Esophagus (tissue), 2 donors: ENCODE measurements around the gene SPIRE2. TPM values are rescaled to one million over a fixed set of nuclear protein-coding genes. Genes with fewer than 3 reads are reported as not detected.
"Not testable (repeated sequence)": the region's sequence is repeated elsewhere in the genome, so short reads cannot be mapped to it uniquely, and the experiment has no call there.

Experiments used
- H3K27ac ChIP-seq, 2 donors: one replicate each; pipeline ENCODE4 v1.5.1; 2013; ENCODE audit warnings: low read depth in 2 of 2, mild to moderate bottlenecking in 2 of 2, inconsistent platforms in 1 of 2, low read length in 1 of 2, moderate library complexity in 1 of 2
- H3K27me3 ChIP-seq, 2 donors: one replicate each; pipeline ENCODE4 v1.6.1; 2013; ENCODE audit warnings: low read length in 2 of 2, control low read depth in 1 of 2, mild to moderate bottlenecking in 1 of 2; ENCODE audit not compliant: insufficient read depth in 2 of 2, control insufficient read depth in 1 of 2
- H3K36me3 ChIP-seq, 2 donors: one replicate each; pipeline ENCODE4 v1.6.1; 2013; ENCODE audit warnings: low read length in 1 of 2; ENCODE audit not compliant: control insufficient read depth in 2 of 2, insufficient read depth in 2 of 2
- H3K4me1 ChIP-seq, 2 donors: one replicate each; pipeline ENCODE4 v1.6.1; 2013; ENCODE audit warnings: low read length in 1 of 2; ENCODE audit not compliant: control insufficient read depth in 2 of 2, insufficient read depth in 2 of 2
- H3K4me3 ChIP-seq, 2 donors: one replicate each; pipeline ENCODE4 v1.5.1; 2013; ENCODE audit warnings: low read length in 2 of 2, mild to moderate bottlenecking in 2 of 2, low read depth in 1 of 2, moderate library complexity in 1 of 2
- H3K9me3 ChIP-seq, 2 donors: one replicate each; pipeline ENCODE4 v1.6.1; 2013; ENCODE audit warnings: mild to moderate bottlenecking in 2 of 2, low read depth in 1 of 2, low read length in 1 of 2, moderate library complexity in 1 of 2; ENCODE audit not compliant: control insufficient read depth in 2 of 2, insufficient read depth in 1 of 2
- WGBS, 2 donors: extraction: QIAGEN DNeasy Blood & Tissue Kit; methylation state at CpG; one replicate each; pipeline ENCODE4 v1.1.7; 2013; 5-methylcytosine and 5-hydroxymethylcytosine counted together
- polyA plus RNA-seq, 2 donors: library from polyadenylated mRNA; stranded (reverse); fragments of 200-250 nt; gene quantifications; one replicate each; pipeline ENCODE4 v1.2.3, GENCODE V29; 2013
- donor health status: healthy with polysubstance abuse.
- donor health status: Bipolar disorder and iron deficiency.

Gene SPIRE2
- polyA plus RNA-seq, 2 donors, result 3.6 to 6.4 TPM

- H3K36me3 ChIP-seq, result peaks cover 0 to 13% of the 10 kb centered on the region in 2 donors
- H3K27me3 ChIP-seq, result no peaks in the 10 kb centered on the region
- peak overlapping the region; percentile 100 for H3K27ac ChIP-seq
- 2 to 3% methylated on average over 42 to 61 of the region's 61 CpGs for WGBS, 2 donors
- peaks cover 0 to 6% of the 10 kb centered on the region in 2 donors for H3K4me1 ChIP-seq
- H3K4me3 ChIP-seq, result peak overlapping the region; percentile 56 to 97
- no peaks in the 10 kb centered on the region for H3K9me3 ChIP-seq
Observed at GRCh38 chr16:89873972-89874689, 45.9 kb downstream of the SPIRE2 start.

GRCh38 chr16:89879123-89879522, 50.8 kb downstream of the SPIRE2 start:
- 96 to 98% methylated on average over 24 to 28 of the region's 28 CpGs for WGBS, 2 donors
- not testable (repeated sequence) for H3K4me1 ChIP-seq
- peaks cover 7 to 24% of the 10 kb centered on the region in 2 donors for H3K36me3 ChIP-seq

GRCh38 chr16:89880477-89881367, 52.4 kb downstream of the SPIRE2 start:
- Histone ChIP-seq H3K4me3 (no peak overlapping the region), H3K36me3 (peaks cover 9 to 37% of the 10 kb centered on the region in 2 donors), H3K4me1 (peaks cover 0 to 3% of the 10 kb centered on the region in 2 donors), H3K9me3 (no peaks in the 10 kb centered on the region), H3K27me3 (no peaks in the 10 kb centered on the region), H3K27ac (peak overlapping the region in 1 of 2 donors; percentile 75)
- 64 to 72% methylated on average over 18 of the region's 18 CpGs for WGBS, 2 donors

More at GRCh38 chr16:89879123-89879522, 50.8 kb downstream of the SPIRE2 start:
- not testable (repeated sequence) for H3K27me3 ChIP-seq, H3K27ac ChIP-seq, H3K4me3 ChIP-seq, H3K9me3 ChIP-seq

GRCh38 chr16:89881368-89881730, 53.1 kb downstream of the SPIRE2 start:
- H3K36me3 ChIP-seq, result peaks cover 9 to 39% of the 10 kb centered on the region in 2 donors
- no peaks in the 10 kb centered on the region for H3K27me3 ChIP-seq
- no peak overlapping the region for H3K27ac ChIP-seq
- H3K4me1 ChIP-seq, result peaks cover 0 to 3% of the 10 kb centered on the region in 2 donors
- H3K4me3 ChIP-seq, result no peak overlapping the region
- 71 to 81% methylated on average over 6 of the region's 6 CpGs for WGBS, 2 donors
- no peaks in the 10 kb centered on the region for H3K9me3 ChIP-seq

- no peak overlapping the region for H3K4me3 ChIP-seq
- H3K36me3 ChIP-seq, result peaks cover 14 to 47% of the 10 kb centered on the region in 2 donors
- no peaks in the 10 kb centered on the region for H3K9me3 ChIP-seq
- H3K27me3 ChIP-seq, result no peaks in the 10 kb centered on the region
- peaks cover 0 to 3% of the 10 kb centered on the region in 2 donors for H3K4me1 ChIP-seq
- no peak overlapping the region for H3K27ac ChIP-seq
- WGBS, 2 donors, result 92% methylated on average over 28 of the region's 28 CpGs
Observed at GRCh38 chr16:89883346-89884040, 55.2 kb downstream of the SPIRE2 start.

GRCh38 chr16:89884041-89884421, 55.8 kb downstream of the SPIRE2 start:
- H3K27me3 ChIP-seq, result no peaks in the 10 kb centered on the region
- H3K4me1 ChIP-seq, result peaks cover 0 to 3% of the 10 kb centered on the region in 2 donors
- no peak overlapping the region for H3K4me3 ChIP-seq
- WGBS, 2 donors, result 93 to 96% methylated on average over 8 of the region's 8 CpGs
- peaks cover 14 to 43% of the 10 kb centered on the region in 2 donors for H3K36me3 ChIP-seq
- H3K9me3 ChIP-seq, result no peaks in the 10 kb centered on the region
- H3K27ac ChIP-seq, result no peak overlapping the region

GRCh38 chr16:89887243-89887642, 59.0 kb downstream of the SPIRE2 start:
- Histone ChIP-seq H3K4me3 (no peak overlapping the region), H3K27ac (no peak overlapping the region), H3K36me3 (peaks cover 21 to 54% of the 10 kb centered on the region in 2 donors), H3K27me3 (no peaks in the 10 kb centered on the region), H3K4me1 (peaks cover 0 to 5% of the 10 kb centered on the region in 2 donors), H3K9me3 (no peaks in the 10 kb centered on the region)
- WGBS, 2 donors, result 95 to 96% methylated on average over 14 of the region's 14 CpGs

- peaks cover 17 to 53% of the 10 kb centered on the region in 2 donors for H3K36me3 ChIP-seq
- H3K27ac ChIP-seq, result no peak overlapping the region
- H3K4me3 ChIP-seq, result no peak overlapping the region
- no peaks in the 10 kb centered on the region for H3K9me3 ChIP-seq
- no peaks in the 10 kb centered on the region for H3K27me3 ChIP-seq
- peaks cover 0 to 5% of the 10 kb centered on the region in 2 donors for H3K4me1 ChIP-seq
- 85 to 90% methylated on average over 9 of the region's 9 CpGs for WGBS, 2 donors
Observed at GRCh38 chr16:89890200-89890599, 61.9 kb downstream of the SPIRE2 start.

- 81 to 89% methylated on average over 16 of the region's 16 CpGs for WGBS, 2 donors
- no peak overlapping the region for H3K27ac ChIP-seq
- no peak overlapping the region for H3K4me3 ChIP-seq
- peaks cover 0 to 5% of the 10 kb centered on the region in 2 donors for H3K4me1 ChIP-seq
- no peaks in the 10 kb centered on the region for H3K27me3 ChIP-seq
- H3K9me3 ChIP-seq, result no peaks in the 10 kb centered on the region
- H3K36me3 ChIP-seq, result peaks cover 17 to 55% of the 10 kb centered on the region in 2 donors
Observed at GRCh38 chr16:89890886-89891657, 62.8 kb downstream of the SPIRE2 start.
